Mesodermal cell (in vitro differentiated cells): ENCODE measurements around the gene EHD1.

Experiments
- H3K27ac ChIP-seq: 2 replicates; pipeline ENCODE4 v1.7.0; 2013; ENCODE audit warnings: mild to moderate bottlenecking, low read depth, low read length, moderate library complexity; ENCODE audit not compliant: severe bottlenecking
- H3K36me3 ChIP-seq: 2 replicates; pipeline ENCODE4 v1.7.1; 2013; ENCODE audit warnings: mild to moderate bottlenecking, low read length, moderate library complexity; ENCODE audit not compliant: control insufficient read depth, insufficient read depth
- H3K4me1 ChIP-seq: one replicate; pipeline ENCODE4 v1.7.1; 2013; ENCODE audit warnings: mild to moderate bottlenecking, low read length; ENCODE audit not compliant: insufficient read depth, control insufficient read depth, poor library complexity, severe bottlenecking
- H3K4me3 ChIP-seq: 2 replicates; pipeline ENCODE4 v1.7.0; 2013; ENCODE audit warnings: low read length, control low read depth, mild to moderate bottlenecking; ENCODE audit not compliant: insufficient read depth, poor library complexity, severe bottlenecking; ENCODE audit errors: extremely low read depth
- H3K9me3 ChIP-seq: 2 replicates; pipeline ENCODE4 v1.7.1; 2013; ENCODE audit warnings: mild to moderate bottlenecking, low read length, moderate library complexity; ENCODE audit not compliant: control insufficient read depth
- WGBS, 2 experiments: methylation state at CpG; one replicate each; pipeline ENCODE4 v1.1.5; 2013; ENCODE audit warnings: missing lambda C conversion rate in 2 of 2; ENCODE audit not compliant: insufficient coverage in 2 of 2; 5-methylcytosine and 5-hydroxymethylcytosine counted together

The EHD1 gene

DNA sequence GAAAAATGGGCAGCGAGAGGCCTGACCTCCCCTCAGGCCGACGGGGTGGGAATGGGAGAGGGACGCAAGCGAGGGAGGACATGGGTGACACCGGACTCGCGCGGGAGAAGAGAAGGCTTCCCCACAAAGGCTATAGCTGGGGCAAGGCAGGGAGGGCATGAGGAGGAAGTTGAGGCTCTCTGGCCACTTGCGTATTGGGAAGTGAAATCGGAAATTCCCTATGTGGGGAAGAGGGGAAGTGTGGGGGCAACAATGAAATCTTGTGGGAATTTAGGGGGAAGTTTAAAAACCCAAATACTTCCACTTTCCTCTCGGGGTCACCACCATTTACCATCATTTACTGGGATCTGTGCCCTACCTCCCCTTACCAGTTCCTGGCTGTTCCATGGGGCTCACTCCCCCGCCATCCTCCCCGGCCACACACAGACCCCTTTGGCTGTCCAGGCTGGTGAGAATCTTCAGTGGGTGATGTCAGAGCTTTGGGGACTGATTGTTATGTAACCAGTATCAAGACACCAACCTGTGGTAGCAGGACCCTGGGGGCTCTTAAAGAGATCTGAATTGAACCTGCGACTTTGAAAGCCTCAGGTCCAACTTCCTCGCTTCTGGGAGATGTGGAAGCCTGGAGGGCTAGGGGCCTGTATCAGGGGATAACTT, 951 bp upstream of the EHD1 start:
- peak overlapping the region; percentile 82 for H3K27ac ChIP-seq

DNA sequence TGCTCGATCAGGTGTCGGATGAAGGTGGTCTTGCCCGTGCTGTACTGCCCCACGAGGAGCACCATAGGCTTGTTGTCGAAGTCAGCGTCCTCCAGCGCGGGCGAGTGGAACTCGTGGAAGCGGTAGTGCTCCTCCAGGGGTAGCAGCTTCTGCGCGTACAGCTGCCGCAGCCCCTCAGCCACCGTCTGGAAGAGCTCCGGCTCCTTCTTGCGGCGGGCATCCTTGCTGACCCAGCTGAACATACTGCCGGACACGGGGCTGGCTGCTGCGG, 263 bp downstream of the EHD1 start:
- Histone ChIP-seq H3K27ac (peak overlapping the region; percentile 36), H3K4me1 (peaks cover 36% of the 10 kb centered on the region), H3K9me3 (no peaks in the 10 kb centered on the region), H3K36me3 (peaks cover 25% of the 10 kb centered on the region), H3K4me3 (peak overlapping the region; percentile 95)
- 0 to 1% methylated on average over 15 to 19 of the region's 21 CpGs for WGBS, 2 experiments

More for the DNA sequence above, 951 bp upstream of the EHD1 start:
- H3K9me3 ChIP-seq, result no peaks in the 10 kb centered on the region
- H3K4me1 ChIP-seq, result peaks cover 31% of the 10 kb centered on the region
- H3K36me3 ChIP-seq, result peaks cover 15% of the 10 kb centered on the region
- WGBS, 2 experiments, result 22% methylated on average over 11 to 14 of the region's 16 CpGs
- peak overlapping the region; percentile 95 for H3K4me3 ChIP-seq

DNA sequence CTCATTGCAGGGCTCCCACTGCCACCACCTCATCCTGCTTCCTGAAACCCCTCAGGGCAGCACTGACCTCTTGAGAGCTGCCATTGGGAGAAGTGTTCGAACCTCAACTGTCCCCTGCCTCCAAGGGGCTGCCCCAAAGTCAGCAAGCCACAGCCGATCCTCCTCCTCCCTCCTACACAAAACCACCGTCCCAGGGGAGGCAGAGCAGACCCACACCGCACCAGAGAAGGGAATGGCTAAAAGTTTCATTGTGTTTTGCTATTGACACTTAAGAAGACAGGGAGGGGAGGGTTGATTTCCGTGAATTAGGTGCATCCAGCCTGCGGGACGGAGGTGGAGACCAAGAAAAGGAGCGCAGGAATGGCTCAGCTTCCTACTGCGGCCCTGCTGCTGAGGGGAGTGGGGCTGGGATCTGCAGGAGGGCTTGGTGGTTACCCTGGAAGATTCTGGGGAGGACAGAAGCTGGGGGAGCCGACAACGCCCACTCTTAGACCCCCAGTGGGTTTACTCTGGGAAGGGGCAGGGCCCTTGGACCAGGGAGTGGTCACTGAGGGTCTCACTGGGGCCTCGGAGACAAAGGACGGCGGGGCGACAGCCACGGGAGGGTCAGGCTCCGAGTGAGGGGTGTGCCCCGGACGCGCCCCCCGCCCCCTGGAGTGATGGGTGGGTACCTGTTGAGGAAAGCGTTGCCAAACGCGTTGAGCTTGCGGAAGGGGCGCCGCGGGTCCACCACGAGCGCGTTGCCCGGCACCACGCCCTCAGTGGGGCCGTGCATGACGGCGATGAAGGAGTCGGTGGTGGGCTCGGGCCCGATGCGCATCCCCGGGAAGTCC, 815 bp downstream of the EHD1 start:
- Histone ChIP-seq H3K36me3 (peaks cover 30% of the 10 kb centered on the region), H3K4me3 (peak overlapping the region; percentile 95), H3K9me3 (no peaks in the 10 kb centered on the region), H3K4me1 (peaks cover 39% of the 10 kb centered on the region), H3K27ac (peak overlapping the region; percentile 75)
- WGBS, 2 experiments, result 2 to 3% methylated on average over 28 to 36 of the region's 41 CpGs

DNA sequence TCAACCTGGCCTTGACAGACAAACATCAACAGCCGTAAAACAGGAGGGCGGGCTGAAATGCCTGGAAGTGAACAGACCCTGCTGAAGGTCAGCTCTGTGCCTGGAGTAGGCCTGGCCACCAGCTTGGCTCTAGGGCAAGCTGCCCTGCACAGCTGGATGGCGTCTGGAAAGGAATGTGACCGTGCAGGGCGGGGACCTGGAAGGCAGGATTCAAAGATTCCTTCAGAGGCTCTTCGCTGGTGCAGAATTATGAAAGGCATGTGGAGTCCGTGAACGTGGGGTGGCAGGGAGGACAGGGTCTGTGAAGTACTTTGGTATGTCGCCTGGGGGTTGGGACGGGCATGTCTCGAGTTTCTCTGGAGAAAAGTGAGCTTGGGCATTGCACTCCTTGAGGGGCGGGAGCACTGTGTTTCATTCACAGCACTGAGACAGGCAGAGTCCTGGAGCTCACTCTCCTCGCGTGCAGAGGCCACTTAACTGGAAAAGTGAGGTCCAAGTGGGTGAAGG, 1.5 kb downstream of the EHD1 start:
- Histone ChIP-seq H3K27ac (peak overlapping the region; percentile 75), H3K4me1 (peaks cover 41% of the 10 kb centered on the region), H3K36me3 (peaks cover 36% of the 10 kb centered on the region), H3K9me3 (no peaks in the 10 kb centered on the region), H3K4me3 (peak overlapping the region; percentile 95)
- 55 to 59% methylated on average over 11 to 14 of the region's 14 CpGs for WGBS, 2 experiments

DNA sequence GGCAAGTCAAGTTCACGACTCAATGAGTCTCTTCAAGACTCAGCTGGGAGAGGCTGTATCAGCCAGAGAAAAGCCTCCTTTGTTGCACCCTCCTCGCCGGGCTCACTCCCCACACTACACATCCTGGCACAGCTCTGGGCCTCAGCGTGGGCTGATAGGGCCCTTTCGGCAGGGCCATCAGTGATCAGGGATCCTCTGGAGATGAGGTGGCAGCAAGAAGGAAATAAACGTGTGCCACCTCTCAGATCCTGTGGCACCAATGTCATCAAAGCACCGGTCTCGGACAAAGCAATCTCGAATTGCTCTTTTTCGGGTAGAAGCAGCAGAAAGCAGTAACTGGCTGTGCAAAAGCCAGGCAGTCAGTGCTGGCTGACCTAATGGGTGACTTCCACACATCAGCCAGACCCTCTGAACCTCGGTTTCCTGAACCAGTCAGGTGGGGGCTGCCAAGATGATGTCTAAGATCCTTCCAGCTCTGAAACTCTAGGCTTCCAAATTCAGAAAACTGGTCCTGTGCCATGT, 2.1 kb downstream of the EHD1 start:
- Histone ChIP-seq H3K9me3 (no peaks in the 10 kb centered on the region), H3K27ac (peak overlapping the region; percentile 16), H3K4me3 (peak overlapping the region; percentile 95), H3K36me3 (peaks cover 40% of the 10 kb centered on the region), H3K4me1 (peaks cover 43% of the 10 kb centered on the region)
- 90 to 93% methylated on average over 8 to 11 of the region's 11 CpGs for WGBS, 2 experiments

DNA sequence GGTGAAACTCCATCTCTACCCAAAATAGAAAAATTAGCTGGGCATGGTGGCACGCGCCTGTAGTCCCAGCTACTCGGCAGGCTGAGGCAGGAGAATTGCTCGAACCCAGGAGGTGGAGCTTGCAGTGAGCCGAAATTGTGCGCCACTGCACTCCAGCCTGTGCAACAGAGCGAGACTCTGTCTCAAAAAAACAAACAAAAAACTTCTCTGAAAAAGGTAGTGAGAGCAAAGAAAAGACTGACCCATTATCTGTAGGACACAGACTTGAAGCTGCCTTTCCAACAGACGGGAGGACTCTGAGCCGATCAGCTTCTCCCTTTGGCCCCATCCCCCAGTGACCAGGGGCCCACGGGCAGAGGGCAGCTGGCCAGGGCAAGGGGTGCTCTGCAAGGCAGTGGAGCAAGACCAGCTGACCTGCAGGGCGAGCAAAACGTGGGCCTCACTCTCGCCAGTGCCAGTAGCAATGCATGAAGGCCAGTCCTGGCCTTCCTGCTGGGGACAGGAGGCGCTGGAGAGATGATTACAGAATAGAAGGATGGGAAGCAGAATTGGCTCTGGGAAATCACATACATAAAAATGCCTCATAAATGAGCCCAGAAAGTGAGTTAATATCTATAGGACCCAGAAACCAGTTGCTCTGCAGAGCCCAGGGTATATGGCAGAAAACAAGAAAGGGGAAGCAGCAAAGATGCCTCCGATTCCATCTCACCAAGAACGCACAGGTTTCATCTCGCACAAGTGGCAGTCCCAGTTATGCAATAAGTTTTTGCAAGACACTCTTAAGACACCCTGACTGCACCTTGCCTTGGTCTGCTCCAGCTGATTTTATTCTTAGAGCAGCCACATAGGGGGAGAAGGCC, 2.8 kb downstream of the EHD1 start:
- 93 to 97% methylated on average over 13 to 15 of the region's 17 CpGs for WGBS, 2 experiments
- Histone ChIP-seq H3K4me3 (no peak overlapping the region), H3K9me3 (no peaks in the 10 kb centered on the region), H3K27ac (no peak overlapping the region), H3K4me1 (peaks cover 50% of the 10 kb centered on the region), H3K36me3 (peaks cover 43% of the 10 kb centered on the region)

DNA sequence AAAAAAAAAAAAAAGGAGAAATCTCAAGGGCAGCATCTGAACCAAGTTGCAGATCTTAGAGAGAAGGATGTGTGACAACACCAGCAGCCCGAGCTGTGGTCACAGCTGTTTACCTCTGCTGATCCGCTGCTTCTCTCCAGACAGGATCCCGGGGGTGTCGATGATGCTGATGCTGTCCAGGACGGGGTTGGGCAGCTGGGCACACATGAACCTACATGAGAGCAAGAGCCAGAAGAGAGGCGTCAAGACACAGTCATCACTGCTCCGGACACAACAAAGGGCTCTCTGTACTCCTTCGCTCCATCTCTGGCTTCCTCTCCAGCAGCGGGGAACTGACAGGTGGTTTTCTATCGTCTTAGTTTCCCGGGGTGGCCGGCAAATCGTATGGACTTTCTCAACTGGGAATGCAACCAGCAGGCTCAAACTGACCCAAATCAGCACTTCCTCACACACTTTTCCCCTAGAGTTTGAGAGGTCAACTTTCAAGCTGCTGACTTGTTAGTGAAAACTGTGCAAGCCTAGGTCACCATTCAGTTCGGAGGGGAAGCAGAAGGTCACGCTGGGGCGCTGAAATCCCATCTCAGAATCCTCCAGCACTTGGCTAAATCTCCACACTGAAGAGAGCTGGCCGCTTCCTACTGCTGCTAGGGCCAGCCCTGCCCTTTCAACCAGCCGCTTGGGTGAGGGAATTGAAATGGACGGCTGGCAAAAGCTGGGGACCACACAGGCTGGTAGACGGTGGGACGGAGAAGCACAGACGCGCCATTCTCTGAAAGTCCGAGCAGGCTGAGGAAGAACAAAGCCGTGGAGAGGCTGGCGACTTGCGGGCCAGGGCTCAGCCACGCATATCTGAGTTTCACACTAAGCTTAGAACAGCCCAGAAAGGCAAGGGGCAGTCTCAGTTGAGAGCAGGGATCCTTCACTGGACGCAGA, 3.8 kb downstream of the EHD1 start:
- Histone ChIP-seq H3K9me3 (no peaks in the 10 kb centered on the region), H3K27ac (peak overlapping the region; percentile 36), H3K4me1 (peaks cover 54% of the 10 kb centered on the region), H3K4me3 (no peak overlapping the region), H3K36me3 (peaks cover 48% of the 10 kb centered on the region)
- WGBS, 2 experiments, result 92 to 94% methylated on average over 29 of the region's 29 CpGs

DNA sequence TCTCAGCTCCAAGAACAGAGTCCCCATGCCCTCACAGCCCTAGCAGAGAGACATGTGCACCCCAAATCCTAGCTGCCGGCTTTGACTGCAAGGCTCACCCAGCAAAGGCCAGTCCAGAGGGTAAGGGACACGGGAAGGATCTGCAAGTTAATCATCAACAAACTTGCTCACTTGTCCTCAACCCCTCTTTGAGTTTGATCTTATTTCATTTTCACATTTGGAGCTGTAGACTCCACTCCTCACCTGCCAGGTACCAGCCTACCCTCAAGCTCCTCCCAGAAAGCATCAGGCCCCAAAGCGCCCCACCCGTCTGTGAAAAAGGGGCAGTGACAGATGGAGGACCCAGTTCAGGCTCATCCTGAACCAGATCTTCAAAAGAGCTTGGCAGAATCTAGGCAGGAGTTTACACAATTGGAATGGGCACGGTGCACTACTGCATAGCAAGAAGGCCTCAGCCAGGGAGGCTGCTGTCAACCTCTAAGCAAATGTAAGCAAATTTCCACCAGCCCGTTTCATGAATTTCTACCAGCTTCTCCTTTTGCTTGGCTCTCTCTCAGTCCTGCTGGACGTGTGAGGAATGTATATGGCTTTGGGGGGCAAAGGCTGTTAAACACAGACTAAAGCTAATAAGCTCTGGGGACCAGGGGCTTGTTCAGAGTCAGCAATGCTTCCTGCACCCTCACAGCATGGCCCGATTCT, 5.5 kb downstream of the EHD1 start:
- Histone ChIP-seq H3K36me3 (peaks cover 59% of the 10 kb centered on the region), H3K4me3 (no peak overlapping the region), H3K4me1 (peaks cover 70% of the 10 kb centered on the region), H3K27ac (no peak overlapping the region), H3K9me3 (no peaks in the 10 kb centered on the region)
- 93 to 96% methylated on average over 6 of the region's 8 CpGs for WGBS, 2 experiments

DNA sequence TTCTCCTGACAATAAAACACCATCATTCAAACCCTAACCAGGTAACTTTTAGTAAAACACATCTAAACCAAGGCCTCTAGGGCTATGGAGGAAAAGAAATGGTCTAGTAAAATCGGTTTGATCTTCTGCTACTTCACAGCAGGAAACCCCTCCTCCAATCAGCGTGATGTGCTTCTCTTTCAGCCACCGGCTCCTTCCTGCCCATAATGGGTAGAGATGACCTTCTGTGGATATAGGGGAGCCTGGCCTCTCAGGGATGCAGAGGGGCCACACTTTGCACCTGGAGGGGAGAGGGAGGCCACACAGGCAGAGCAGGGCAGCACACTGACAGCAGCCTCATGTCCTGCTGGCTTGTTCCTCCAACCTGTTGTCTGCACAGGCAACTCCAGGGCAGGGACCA, 6.9 kb downstream of the EHD1 start:
- peak overlapping the region; percentile 24 for H3K27ac ChIP-seq
- H3K36me3 ChIP-seq, result peaks cover 65% of the 10 kb centered on the region
- no peaks in the 10 kb centered on the region for H3K9me3 ChIP-seq
- WGBS, 2 experiments, result 100% methylated on average over 1 of the region's 3 CpGs; no CpG with 5 or more reads in 1 of the 2 experiments
- H3K4me1 ChIP-seq, result peaks cover 64% of the 10 kb centered on the region
- no peak overlapping the region for H3K4me3 ChIP-seq
